Keratinocyte (primary cell): ENCODE measurements around the gene GTF2B. TPM values are rescaled to one million over a fixed set of nuclear protein-coding genes. Genes with fewer than 3 reads are reported as not detected.

Source experiments
- DNase-seq: peaks from one replicate; pipeline ENCODE4 v3.0.0-alpha.2; 2011; ENCODE audit warnings: low read depth, missing footprints, low spot score
- FAIRE-seq: peaks from 2 replicates; lab custom pipeline; 2011; peaks lifted over from hg19 to GRCh38; lab: Jason Lieb, UNC
- H2AFZ ChIP-seq: 2 replicates; pipeline ENCODE4 v1.6.0; 2012; ENCODE audit warnings: low read length, control low read depth, inconsistent platforms; ENCODE audit not compliant: control insufficient read depth
- H3K27ac ChIP-seq: 2 replicates; pipeline ENCODE4 v1.5.1; 2011; ENCODE audit warnings: low read length; ENCODE audit not compliant: control insufficient read depth, insufficient read depth
- H3K27me3 ChIP-seq: 3 replicates; pipeline ENCODE4 v1.6.0; 2011; ENCODE audit warnings: low read length; ENCODE audit not compliant: control insufficient read depth, insufficient read depth; ENCODE audit errors: extremely low read depth
- H3K36me3 ChIP-seq, 2 experiments: 2 replicates in 1 of 2; 3 replicates in 1 of 2; pipeline ENCODE4 v1.5.1; 2011; ENCODE audit warnings: low read length in 2 of 2, mild to moderate bottlenecking in 1 of 2; ENCODE audit not compliant: control insufficient read depth in 2 of 2, insufficient read depth in 2 of 2; ENCODE audit errors: extremely low read depth in 1 of 2
- H3K4me1 ChIP-seq: 3 replicates; pipeline ENCODE4 v1.5.1; 2011; ENCODE audit warnings: low read length; ENCODE audit not compliant: control insufficient read depth, insufficient read depth; ENCODE audit errors: extremely low read depth
- H3K4me2 ChIP-seq: 3 replicates; pipeline ENCODE4 v1.6.0; 2011; ENCODE audit warnings: low read depth, low read length; ENCODE audit not compliant: control insufficient read depth, insufficient read depth; ENCODE audit errors: extremely low read depth
- H3K4me3 ChIP-seq, 3 experiments: fragments of 200-600 bp in 1 of 3; sonication (generic) in 1 of 3; 2 replicates in 2 of 3; 3 replicates in 1 of 3; pipeline ENCODE4 v1.5.1; 2011 to 2016; ENCODE audit warnings: low read length in 3 of 3, mild to moderate bottlenecking in 3 of 3, control low read depth in 2 of 3, inconsistent platforms in 1 of 3, low read depth in 1 of 3, mixed read lengths in 1 of 3, mixed run types in 1 of 3, moderate library complexity in 1 of 3; ENCODE audit not compliant: control insufficient read depth in 2 of 3, insufficient read depth in 2 of 3; ENCODE audit errors: extremely low read depth in 1 of 3
- H3K79me2 ChIP-seq: 2 replicates; pipeline ENCODE4 v1.6.0; 2012; ENCODE audit warnings: low read length; ENCODE audit not compliant: control insufficient read depth, insufficient read depth
- H3K9ac ChIP-seq: 3 replicates; pipeline ENCODE4 v1.6.0; 2011; ENCODE audit warnings: low read length; ENCODE audit not compliant: control insufficient read depth, insufficient read depth; ENCODE audit errors: extremely low read depth
- H3K9me1 ChIP-seq: 3 replicates; pipeline ENCODE4 v1.6.0; 2011; ENCODE audit warnings: low read length; ENCODE audit not compliant: control insufficient read depth, insufficient read depth; ENCODE audit errors: extremely low read depth
- H3K9me3 ChIP-seq: 2 replicates; pipeline ENCODE4 v1.5.1; 2012; ENCODE audit warnings: low read depth, low read length; ENCODE audit not compliant: control insufficient read depth
- H4K20me1 ChIP-seq: 3 replicates; pipeline ENCODE4 v1.6.0; 2011; ENCODE audit warnings: low read length; ENCODE audit not compliant: control insufficient read depth, insufficient read depth; ENCODE audit errors: extremely low read depth
- CTCF ChIP-seq, 3 experiments: IDR thresholded peaks in 1 of 3; conservative IDR thresholded peaks in 1 of 3; optimal IDR thresholded peaks in 1 of 3; 2 replicates in 2 of 3; 3 replicates in 1 of 3; pipeline versions ENCODE3 to v1.5.1; 2011; ENCODE audit warnings: low read length in 3 of 3, mild to moderate bottlenecking in 3 of 3, moderate library complexity in 2 of 3, control low read depth in 1 of 3, inconsistent platforms in 1 of 3; ENCODE audit not compliant: insufficient read depth in 2 of 3; ENCODE audit errors: extremely low read depth in 1 of 3
- EZH2 ChIP-seq: IDR thresholded peaks from one replicate; pipeline ENCODE4 v1.6.1; 2012; ENCODE audit warnings: inconsistent platforms, mild to moderate bottlenecking, low read length, moderate library complexity
- dilution Hi-C: fragments of 300-500 bp; cut with MboI; formaldehyde crosslinking; loops from one replicate; pipeline ENCODE4 v1.7.0; 2020; ENCODE audit warnings: low sequenced_read_pairs; ENCODE audit not compliant: extremely low pct_ligation_motif_present
- polyA plus RNA-seq, 5 experiments: library from polyadenylated mRNA; depleted of rRNA in 3 of 5; stranded (reverse) in 3 of 5; stranded (forward) in 1 of 5; unstranded in 1 of 5; fragments of >200 nt; gene quantifications; 1 replicate in 1 of 5; 2 replicates in 3 of 5; 3 replicates in 1 of 5; pipeline versions ENCODE4 v1.2.1 to v1.2.3, GENCODE V29; 2011 to 2012; ENCODE audit warnings: missing spikeins in 2 of 5, low read depth in 1 of 5, low replicate concordance in 1 of 5

GTF2B gene
- polyA plus RNA-seq, 1 donor (not counting 4 experiments of a cell fraction or from before 2014, with no cell fraction given): 63.8 TPM

- H2AFZ ChIP-seq: no peak overlapping the region
- H3K9me1 ChIP-seq: no peaks in the 10 kb centered on the region
- DNase-seq: no peak
- no peak overlapping the region for H3K4me3 ChIP-seq
- H3K79me2 ChIP-seq: peaks cover 62% of the 10 kb centered on the region
- dilution Hi-C loops: no loop called here
- no peaks in the 10 kb centered on the region for H4K20me1 ChIP-seq
- H3K27me3 ChIP-seq: no peaks in the 10 kb centered on the region
- TF ChIP-seq EZH2 (no peak), CTCF (optimal IDR thresholded peaks at IDR 0.05 in 1 of 3, IDR thresholded peaks at IDR 0.05 in 1 of 3, conservative IDR thresholded peaks at IDR 0.05 in 1 of 3; ENCODE audit: extremely low read depth in 1 of 3, insufficient read depth in 2 of 3, low read length in 3 of 3) (no peak)
- no peak overlapping the region for H3K4me2 ChIP-seq
- peak overlapping the region; percentile 69 for H3K27ac ChIP-seq
- H3K36me3 ChIP-seq: peaks cover 0 to 6% of the 10 kb centered on the region in 2 experiments
- no peak for FAIRE-seq
- H3K4me1 ChIP-seq: peaks cover 10% of the 10 kb centered on the region
- no peaks in the 10 kb centered on the region for H3K9me3 ChIP-seq
- peak overlapping the region; percentile 14 for H3K9ac ChIP-seq
Observed at GRCh38 chr1:88877911-88878310, 13.5 kb downstream of the GTF2B start.

- no peak overlapping the region for H2AFZ ChIP-seq
- peaks cover 61% of the 10 kb centered on the region for H3K79me2 ChIP-seq
- H3K4me3 ChIP-seq: no peak overlapping the region
- peaks cover 0 to 6% of the 10 kb centered on the region in 2 experiments for H3K36me3 ChIP-seq
- peaks cover 10% of the 10 kb centered on the region for H3K4me1 ChIP-seq
- H4K20me1 ChIP-seq: no peaks in the 10 kb centered on the region
- TF ChIP-seq CTCF (optimal IDR thresholded peaks at IDR 0.05 in 1 of 3, IDR thresholded peaks at IDR 0.05 in 1 of 3, conservative IDR thresholded peaks at IDR 0.05 in 1 of 3; ENCODE audit: extremely low read depth in 1 of 3, insufficient read depth in 2 of 3, low read length in 3 of 3) (peak in 1 of 3 experiments; percentile 42), EZH2 (no peak)
- H3K27me3 ChIP-seq: no peaks in the 10 kb centered on the region
- peak overlapping the region; percentile 14 for H3K9ac ChIP-seq
- no peaks in the 10 kb centered on the region for H3K9me3 ChIP-seq
- FAIRE-seq: no peak
- H3K4me2 ChIP-seq: no peak overlapping the region
- H3K9me1 ChIP-seq: no peaks in the 10 kb centered on the region
- H3K27ac ChIP-seq: peak overlapping the region; percentile 69
- DNase-seq: no peak
- dilution Hi-C loops: no loop called here
Observed at GRCh38 chr1:88877382-88877825, 14.0 kb downstream of the GTF2B start.
